Smooth muscle cell (in vitro differentiated cells): ENCODE data around the gene LRP1B. TPM values are rescaled to one million over a fixed set of nuclear protein-coding genes. Genes with fewer than 3 reads are reported as not detected.

Source experiments
- DNase-seq: peaks from one replicate; lab custom pipeline; 2025; ENCODE audit not compliant: unreplicated experiment; lab: John Stamatoyannopoulos, UW
- H2AFZ ChIP-seq: fragments of 200-600 bp; sonication (generic); 2 replicates; pipeline ENCODE4 v1.6.0; 2016; ENCODE audit warnings: antibody characterized with exemption, low read depth, mild to moderate bottlenecking
- H3F3A ChIP-seq: fragments of 200-600 bp; sonication (generic); 2 replicates; pipeline ENCODE4 v1.6.0; 2017; ENCODE audit warnings: antibody characterized with exemption, low read depth
- H3K27ac ChIP-seq: fragments of 200-600 bp; sonication (generic); 2 replicates; pipeline ENCODE4 v1.5.1; 2016; ENCODE audit warnings: low read depth, mild to moderate bottlenecking
- H3K27me3 ChIP-seq: fragments of 200-600 bp; sonication (generic); 2 replicates; pipeline ENCODE4 v1.6.1; 2016; ENCODE audit warnings: low read depth, mild to moderate bottlenecking
- H3K36me3 ChIP-seq: fragments of 200-600 bp; sonication (generic); 2 replicates; pipeline ENCODE4 v1.5.1; 2016; ENCODE audit warnings: low read depth
- H3K4me1 ChIP-seq: fragments of 200-600 bp; sonication (generic); 2 replicates; pipeline ENCODE4 v1.5.1; 2016; ENCODE audit warnings: low read depth
- H3K4me2 ChIP-seq: fragments of 200-600 bp; sonication (generic); 2 replicates; pipeline ENCODE4 v1.6.0; 2016; ENCODE audit warnings: mild to moderate bottlenecking
- H3K4me3 ChIP-seq: fragments of 200-600 bp; sonication (generic); 2 replicates; pipeline ENCODE4 v1.5.1; 2016; ENCODE audit warnings: mild to moderate bottlenecking
- H3K79me2 ChIP-seq: fragments of 200-600 bp; sonication (generic); 2 replicates; pipeline ENCODE4 v1.6.0; 2016; ENCODE audit warnings: low read depth, mild to moderate bottlenecking
- H3K9ac ChIP-seq: fragments of 200-600 bp; sonication (generic); 2 replicates; pipeline ENCODE4 v1.6.0; 2016; ENCODE audit warnings: low read depth
- H3K9me3 ChIP-seq: fragments of 200-600 bp; sonication (generic); replicated peaks from 2 replicates; pipeline ENCODE4 v1.5.1; 2016; ENCODE audit warnings: low read depth
- H4K20me1 ChIP-seq: fragments of 200-600 bp; sonication (generic); 2 replicates; pipeline ENCODE4 v1.6.0; 2016; ENCODE audit warnings: low read depth
- CTCF ChIP-seq: fragments of 200-600 bp; sonication (generic); IDR thresholded peaks from 2 replicates; pipeline ENCODE4 v1.5.1; 2017; ENCODE audit warnings: borderline replicate concordance, mild to moderate bottlenecking, antibody characterized with exemption; ENCODE audit not compliant: insufficient read depth, poor library complexity, severe bottlenecking
- WGBS: methylation state at CpG from one replicate; pipeline ENCODE4 v1.1.7; 2016; ENCODE audit warnings: low lambda C conversion rate; 5-methylcytosine and 5-hydroxymethylcytosine counted together
- polyA plus RNA-seq: library from polyadenylated mRNA; unstranded; fragments of >200 nt; fragmentation: Nextera tagmentation; extraction: Ambion mirVana; gene quantifications from 2 replicates; pipeline ENCODE4 v1.2.1, GENCODE V29; 2016
- total RNA-seq: library from RNA; depleted of rRNA; stranded (reverse); fragments of >200 nt; gene quantifications from 2 replicates; pipeline ENCODE4 v1.2.3, GENCODE V29; 2014

Gene LRP1B
- total and polyA plus RNA-seq, 2 experiments from 2014 or later, result 0.08 to 2.9 TPM

GRCh38 chr2:141439524-141439923 is 691.3 kb downstream of the LRP1B start:
- no peak overlapping the region for H3K9ac ChIP-seq
- DNase-seq, result no peak
- TF ChIP-seq CTCF, result no peak
- H3K4me3 ChIP-seq, result no peak overlapping the region
- H3K27ac ChIP-seq, result no peak overlapping the region
- no peaks in the 10 kb centered on the region for H3K36me3 ChIP-seq
- no peaks in the 10 kb centered on the region for H3K79me2 ChIP-seq
- no peak overlapping the region for H2AFZ ChIP-seq
- H4K20me1 ChIP-seq, result no peaks in the 10 kb centered on the region
- no peak overlapping the region for H3K4me2 ChIP-seq
- no peaks in the 10 kb centered on the region for H3F3A ChIP-seq
- no peaks in the 10 kb centered on the region for H3K4me1 ChIP-seq
- H3K9me3 ChIP-seq, result no peaks in the 10 kb centered on the region
- no peaks in the 10 kb centered on the region for H3K27me3 ChIP-seq

GRCh38 chr2:141438536-141438935 is 692.3 kb downstream of the LRP1B start:
- H3K27me3 ChIP-seq, result no peaks in the 10 kb centered on the region
- no peaks in the 10 kb centered on the region for H3K36me3 ChIP-seq
- H3K4me3 ChIP-seq, result no peak overlapping the region
- TF ChIP-seq CTCF, result no peak
- H3K4me1 ChIP-seq, result no peaks in the 10 kb centered on the region
- H2AFZ ChIP-seq, result no peak overlapping the region
- no peaks in the 10 kb centered on the region for H3F3A ChIP-seq
- no peaks in the 10 kb centered on the region for H3K79me2 ChIP-seq
- no peak overlapping the region for H3K27ac ChIP-seq
- no peak for DNase-seq
- H3K9ac ChIP-seq, result no peak overlapping the region
- H4K20me1 ChIP-seq, result no peaks in the 10 kb centered on the region
- no peak overlapping the region for H3K4me2 ChIP-seq
- WGBS, result 94% methylated on average over 1 of the region's 1 CpG
- H3K9me3 ChIP-seq, result no peaks in the 10 kb centered on the region

DNA sequence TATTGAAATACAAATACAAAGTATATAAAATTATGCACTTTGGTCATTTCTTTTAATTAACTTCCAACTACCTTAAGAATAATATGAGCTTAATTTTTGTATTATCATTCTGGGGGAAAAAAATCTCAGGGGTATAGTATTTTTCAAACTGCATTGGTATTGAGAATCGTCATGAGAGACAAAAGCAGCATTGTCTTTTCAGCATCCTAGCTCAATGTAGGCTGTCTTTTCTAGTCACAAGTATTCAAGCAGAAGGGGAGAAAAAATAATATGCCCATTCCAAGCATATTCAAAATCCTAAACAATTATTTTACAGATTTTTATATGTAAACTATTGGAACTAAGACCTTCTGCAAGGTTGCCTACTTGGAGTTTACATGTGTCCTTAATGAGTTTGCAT is 693.3 kb downstream of the LRP1B start:
- Histone ChIP-seq H3K4me3 (no peak overlapping the region), H3K4me2 (no peak overlapping the region), H3K27ac (no peak overlapping the region), H3F3A (no peaks in the 10 kb centered on the region), H2AFZ (no peak overlapping the region), H3K9ac (no peak overlapping the region), H3K9me3 (no peaks in the 10 kb centered on the region), H4K20me1 (no peaks in the 10 kb centered on the region), H3K27me3 (no peaks in the 10 kb centered on the region), H3K79me2 (no peaks in the 10 kb centered on the region), H3K36me3 (no peaks in the 10 kb centered on the region), H3K4me1 (no peaks in the 10 kb centered on the region)
- 100% methylated on average over 1 of the region's 1 CpG for WGBS
- DNase-seq, result no peak
- TF ChIP-seq CTCF, result no peak

DNA sequence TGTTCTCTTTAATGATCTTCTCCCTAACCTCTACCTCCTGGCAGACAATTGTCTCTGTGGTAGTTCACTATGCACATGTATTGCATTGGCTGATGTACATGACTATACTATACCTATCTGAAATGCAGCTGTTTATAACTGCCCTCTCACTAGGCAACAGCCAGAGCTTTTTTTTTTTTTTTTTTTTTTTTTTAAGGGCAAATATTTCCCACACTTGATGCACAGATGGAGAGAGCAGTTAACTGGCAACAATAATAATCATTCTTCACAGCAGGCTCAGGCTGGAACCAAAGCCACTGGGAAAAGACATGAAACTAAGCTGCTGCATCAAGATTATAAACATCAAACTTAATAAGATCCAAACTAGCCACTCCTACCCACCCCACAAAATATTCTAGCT is 707.7 kb downstream of the LRP1B start:
- Histone ChIP-seq H3K4me1 (no peaks in the 10 kb centered on the region), H3K79me2 (no peaks in the 10 kb centered on the region), H4K20me1 (no peaks in the 10 kb centered on the region), H3K27ac (no peak overlapping the region), H3F3A (no peaks in the 10 kb centered on the region), H3K4me2 (no peak overlapping the region), H3K36me3 (no peaks in the 10 kb centered on the region), H2AFZ (no peak overlapping the region), H3K9me3 (no peaks in the 10 kb centered on the region), H3K4me3 (no peak overlapping the region), H3K9ac (no peak overlapping the region), H3K27me3 (no peaks in the 10 kb centered on the region)
- no peak for TF ChIP-seq CTCF
- DNase-seq, result no peak
